Parathyroid adenoma (tissue), 2 donors: Measurements from ENCODE around the gene SCRT2.

Experiments
- H2AFZ ChIP-seq: fragments of 300-600 bp; sonication (generic); one replicate; pipeline ENCODE4 v1.7.0; 2017; ENCODE audit warnings: antibody characterized with exemption, mild to moderate bottlenecking
- H3K27ac ChIP-seq: fragments of 300-600 bp; sonication (generic); one replicate; pipeline ENCODE4 v1.7.0; 2017
- H3K27me3 ChIP-seq: fragments of 300-600 bp; sonication (generic); one replicate; pipeline ENCODE4 v1.7.0; 2017; ENCODE audit warnings: low read length; ENCODE audit not compliant: control insufficient read depth, insufficient read depth
- H3K36me3 ChIP-seq: fragments of 300-600 bp; sonication (generic); one replicate; pipeline ENCODE4 v1.7.0; 2017; ENCODE audit warnings: low read length; ENCODE audit not compliant: control insufficient read depth, insufficient read depth
- H3K4me1 ChIP-seq: fragments of 300-600 bp; sonication (generic); one replicate; pipeline ENCODE4 v1.7.0; 2017; ENCODE audit warnings: control low read depth
- H3K4me2 ChIP-seq: fragments of 300-600 bp; sonication (generic); one replicate; pipeline ENCODE4 v1.7.0; 2017; ENCODE audit warnings: low read length
- H3K4me3 ChIP-seq: fragments of 300-600 bp; sonication (generic); one replicate; pipeline ENCODE4 v1.7.0; 2017; ENCODE audit warnings: low read depth, low read length
- H3K79me2 ChIP-seq: fragments of 300-600 bp; sonication (generic); one replicate; pipeline ENCODE4 v1.7.0; 2017; ENCODE audit warnings: control low read depth
- H3K9ac ChIP-seq: fragments of 300-600 bp; sonication (generic); one replicate; pipeline ENCODE4 v1.7.0; 2017; ENCODE audit warnings: mild to moderate bottlenecking
- H3K9me3 ChIP-seq: fragments of 300-600 bp; sonication (generic); one replicate; pipeline ENCODE4 v1.7.0; 2017; ENCODE audit warnings: low read length; ENCODE audit not compliant: control insufficient read depth
- CTCF ChIP-seq: fragments of 300-600 bp; sonication (generic); IDR thresholded peaks from one replicate; pipeline ENCODE4 v1.7.0; 2017; ENCODE audit warnings: antibody characterized with exemption, mild to moderate bottlenecking
- donor health status: primary hyperparathyroidism.

SCRT2 gene

GRCh38 chr20:689947-690346, 14.3 kb upstream of the SCRT2 start:
- Histone ChIP-seq H3K9ac (no peak overlapping the region), H3K36me3 (no peaks in the 10 kb centered on the region), H3K79me2 (no peaks in the 10 kb centered on the region), H3K4me2 (no peak overlapping the region), H3K27me3 (no peaks in the 10 kb centered on the region), H3K9me3 (no peaks in the 10 kb centered on the region), H3K4me3 (no peak overlapping the region), H3K27ac (no peak overlapping the region), H2AFZ (no peak overlapping the region), H3K4me1 (peaks cover 11% of the 10 kb centered on the region)
- TF ChIP-seq CTCF = no peak

DNA sequence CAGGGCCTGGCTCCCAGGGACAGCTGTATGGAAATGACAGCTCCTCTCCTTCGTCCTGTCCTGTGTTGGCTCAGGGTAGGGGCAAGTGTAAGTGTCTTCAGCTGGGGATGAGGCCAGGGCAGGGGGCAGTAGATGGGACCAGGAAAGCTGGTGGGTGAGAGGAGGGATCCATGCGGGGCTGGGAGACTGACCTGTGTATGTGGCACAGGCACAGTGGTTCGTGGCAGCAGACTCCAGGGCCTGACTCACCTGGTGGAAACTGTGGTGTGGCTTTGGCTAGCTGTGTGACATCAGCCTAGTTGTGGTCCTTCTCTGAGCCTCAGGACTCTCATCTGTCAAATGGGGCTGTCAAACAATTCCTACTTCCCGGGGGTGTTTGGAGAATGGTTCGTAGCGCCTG, 13.7 kb upstream of the SCRT2 start:
- Histone ChIP-seq H3K4me3 (no peak overlapping the region), H3K9ac (no peak overlapping the region), H3K27me3 (no peaks in the 10 kb centered on the region), H3K4me2 (no peak overlapping the region), H3K27ac (peak overlapping the region; percentile 12), H3K36me3 (no peaks in the 10 kb centered on the region), H3K9me3 (no peaks in the 10 kb centered on the region), H3K79me2 (no peaks in the 10 kb centered on the region), H3K4me1 (peaks cover 11% of the 10 kb centered on the region), H2AFZ (peak overlapping the region; percentile 77)
- TF ChIP-seq CTCF = no peak

DNA sequence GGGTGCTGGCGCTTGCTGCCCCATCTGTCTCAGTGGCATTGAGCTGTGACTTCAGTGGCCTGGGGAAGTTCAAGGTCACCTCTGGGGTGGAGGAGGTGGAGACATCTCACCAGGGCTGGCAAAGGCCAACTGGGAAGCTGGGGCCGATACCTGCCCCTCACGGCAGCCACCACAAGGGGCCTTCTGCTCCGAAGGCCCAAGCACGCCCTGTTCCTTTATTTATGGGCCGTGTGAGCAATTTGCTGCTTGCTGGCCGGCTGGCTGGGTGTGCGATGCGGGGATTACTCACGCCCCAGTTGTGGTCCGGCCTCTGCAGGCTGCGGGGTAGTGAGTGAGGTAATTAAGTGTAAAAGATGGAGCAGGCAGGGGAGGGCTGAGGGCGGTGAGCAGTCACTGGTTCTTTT, 13.2 kb upstream of the SCRT2 start:
- no peak overlapping the region for H3K4me3 ChIP-seq
- H3K79me2 ChIP-seq = no peaks in the 10 kb centered on the region
- peak overlapping the region; percentile 12 for H3K27ac ChIP-seq
- peak; percentile 36 for TF ChIP-seq CTCF
- peaks cover 11% of the 10 kb centered on the region for H3K4me1 ChIP-seq
- H3K4me2 ChIP-seq = no peak overlapping the region
- H3K9me3 ChIP-seq = no peaks in the 10 kb centered on the region
- no peaks in the 10 kb centered on the region for H3K27me3 ChIP-seq
- peak overlapping the region; percentile 77 for H2AFZ ChIP-seq
- no peak overlapping the region for H3K9ac ChIP-seq
- no peaks in the 10 kb centered on the region for H3K36me3 ChIP-seq

GRCh38 chr20:687468-688203, 12.0 kb upstream of the SCRT2 start:
- Histone ChIP-seq H3K4me3 (no peak overlapping the region), H3K79me2 (no peaks in the 10 kb centered on the region), H2AFZ (no peak overlapping the region), H3K9ac (no peak overlapping the region), H3K27ac (no peak overlapping the region), H3K27me3 (no peaks in the 10 kb centered on the region), H3K9me3 (no peaks in the 10 kb centered on the region), H3K36me3 (no peaks in the 10 kb centered on the region), H3K4me1 (peaks cover 11% of the 10 kb centered on the region), H3K4me2 (no peak overlapping the region)
- TF ChIP-seq CTCF = no peak

- H3K27me3 ChIP-seq = no peaks in the 10 kb centered on the region
- peaks cover 11% of the 10 kb centered on the region for H3K4me1 ChIP-seq
- no peaks in the 10 kb centered on the region for H3K9me3 ChIP-seq
- H2AFZ ChIP-seq = peak overlapping the region; percentile 6
- no peak overlapping the region for H3K4me3 ChIP-seq
- no peaks in the 10 kb centered on the region for H3K79me2 ChIP-seq
- H3K4me2 ChIP-seq = no peak overlapping the region
- H3K36me3 ChIP-seq = no peaks in the 10 kb centered on the region
- H3K9ac ChIP-seq = no peak overlapping the region
- no peak overlapping the region for H3K27ac ChIP-seq
- TF ChIP-seq CTCF = no peak
Observed at GRCh38 chr20:684676-685319, 9.2 kb upstream of the SCRT2 start.
